Duodenal mucosa (tissue), 2 donors: ENCODE results near the gene USP15.
"Not testable (repeated sequence)": the region's sequence is repeated elsewhere in the genome, so short reads cannot be mapped to it uniquely, and the experiment has no call there.

Experiments
- H3K27ac ChIP-seq: one replicate; pipeline ENCODE4 v1.7.0; 2013; ENCODE audit warnings: low read depth, low read length
- H3K27me3 ChIP-seq, 2 donors: one replicate each; pipeline ENCODE4 v1.7.0; 2013; ENCODE audit warnings: low read length in 2 of 2, control low read depth in 1 of 2; ENCODE audit not compliant: insufficient read depth in 2 of 2, control insufficient read depth in 1 of 2
- H3K36me3 ChIP-seq, 2 donors: one replicate each; pipeline ENCODE4 v1.7.0; 2013; ENCODE audit warnings: low read length in 2 of 2, control low read depth in 1 of 2; ENCODE audit not compliant: insufficient read depth in 2 of 2, control insufficient read depth in 1 of 2
- H3K4me1 ChIP-seq, 2 donors: one replicate each; pipeline ENCODE4 v1.7.0; 2013; ENCODE audit warnings: low read length in 2 of 2, control low read depth in 1 of 2; ENCODE audit not compliant: insufficient read depth in 2 of 2, control insufficient read depth in 1 of 2
- H3K4me3 ChIP-seq, 2 donors: one replicate each; pipeline ENCODE4 v1.7.0; 2013; ENCODE audit warnings: low read length in 2 of 2, low read depth in 1 of 2
- H3K9ac ChIP-seq, 2 donors: one replicate each; pipeline ENCODE4 v1.7.0; 2013; ENCODE audit warnings: low read length in 2 of 2, low read depth in 1 of 2
- H3K9me3 ChIP-seq, 2 donors: one replicate each; pipeline ENCODE4 v1.7.0; 2013; ENCODE audit warnings: low read length in 2 of 2, control low read depth in 1 of 2; ENCODE audit not compliant: control insufficient read depth in 1 of 2

USP15 gene

DNA sequence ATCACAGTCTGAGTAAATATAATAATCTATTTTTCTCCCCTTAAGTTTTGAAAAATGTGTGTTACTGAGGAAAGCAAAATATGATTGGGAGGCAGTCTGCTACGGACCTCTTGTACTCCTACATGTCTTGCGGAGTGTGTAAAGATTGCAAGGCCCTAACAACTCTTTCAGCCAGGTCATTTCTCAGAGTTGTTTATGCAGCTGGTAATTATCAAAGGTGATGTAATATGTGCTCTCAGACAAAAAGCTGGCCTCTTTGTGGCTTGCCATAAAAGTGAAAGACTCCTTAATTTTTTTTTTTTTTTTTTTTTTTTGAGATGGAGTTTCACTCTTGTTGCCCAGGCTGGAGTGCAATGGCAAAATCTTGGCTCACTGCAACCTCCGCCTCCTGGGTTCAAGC is 165.9 kb downstream of the USP15 start:
- Histone ChIP-seq H3K4me3 (no peak overlapping the region), H3K9me3 (peaks cover 2 to 9% of the 10 kb centered on the region in 2 donors), H3K36me3 (no peaks in the 10 kb centered on the region), H3K9ac (no peak overlapping the region), H3K27ac (no peak overlapping the region), H3K27me3 (no peaks in the 10 kb centered on the region), H3K4me1 (no peaks in the 10 kb centered on the region)

- Histone ChIP-seq H3K36me3 (no peaks in the 10 kb centered on the region), H3K4me3 (no peak overlapping the region), H3K9me3 (peaks cover 2 to 3% of the 10 kb centered on the region in 2 donors)
Observed at GRCh38 chr12:62429457-62429856, 169.3 kb downstream of the USP15 start.

GRCh38 chr12:62434494-62435302 is 174.5 kb downstream of the USP15 start:
- H3K4me3 ChIP-seq: peak overlapping the region; percentile 65 to 76
- peak overlapping the region; percentile 27 to 53 for H3K9ac ChIP-seq
- peaks cover 0 to 12% of the 10 kb centered on the region in 2 donors for H3K27me3 ChIP-seq
- no peaks in the 10 kb centered on the region for H3K36me3 ChIP-seq
- no peaks in the 10 kb centered on the region for H3K9me3 ChIP-seq
- H3K27ac ChIP-seq: no peak overlapping the region
- peaks cover 14 to 17% of the 10 kb centered on the region in 2 donors for H3K4me1 ChIP-seq

More at GRCh38 chr12:62429457-62429856, 169.3 kb downstream of the USP15 start:
- H3K27me3 ChIP-seq: peaks cover 0 to 3% of the 10 kb centered on the region in 2 donors
- H3K27ac ChIP-seq: no peak overlapping the region
- H3K4me1 ChIP-seq: peaks cover 0 to under 1% of the 10 kb centered on the region in 2 donors
- no peak overlapping the region for H3K9ac ChIP-seq

- Histone ChIP-seq H3K4me3 (peak overlapping the region; percentile 65 to 76), H3K27me3 (peaks cover 0 to 12% of the 10 kb centered on the region in 2 donors), H3K9me3 (no peaks in the 10 kb centered on the region), H3K27ac (no peak overlapping the region), H3K9ac (peak overlapping the region; percentile 27 to 53), H3K4me1 (peaks cover 14 to 17% of the 10 kb centered on the region in 2 donors), H3K36me3 (no peaks in the 10 kb centered on the region)
Observed at GRCh38 chr12:62435303-62436163, 175.3 kb downstream of the USP15 start.

GRCh38 chr12:62436164-62436503 is 175.9 kb downstream of the USP15 start:
- Histone ChIP-seq H3K27me3 (peaks cover 0 to 12% of the 10 kb centered on the region in 2 donors), H3K4me1 (peaks cover 14 to 17% of the 10 kb centered on the region in 2 donors), H3K4me3 (peak overlapping the region; percentile 65 to 76), H3K27ac (no peak overlapping the region), H3K9me3 (peaks cover 0 to 4% of the 10 kb centered on the region in 2 donors), H3K9ac (no peak overlapping the region), H3K36me3 (no peaks in the 10 kb centered on the region)

DNA sequence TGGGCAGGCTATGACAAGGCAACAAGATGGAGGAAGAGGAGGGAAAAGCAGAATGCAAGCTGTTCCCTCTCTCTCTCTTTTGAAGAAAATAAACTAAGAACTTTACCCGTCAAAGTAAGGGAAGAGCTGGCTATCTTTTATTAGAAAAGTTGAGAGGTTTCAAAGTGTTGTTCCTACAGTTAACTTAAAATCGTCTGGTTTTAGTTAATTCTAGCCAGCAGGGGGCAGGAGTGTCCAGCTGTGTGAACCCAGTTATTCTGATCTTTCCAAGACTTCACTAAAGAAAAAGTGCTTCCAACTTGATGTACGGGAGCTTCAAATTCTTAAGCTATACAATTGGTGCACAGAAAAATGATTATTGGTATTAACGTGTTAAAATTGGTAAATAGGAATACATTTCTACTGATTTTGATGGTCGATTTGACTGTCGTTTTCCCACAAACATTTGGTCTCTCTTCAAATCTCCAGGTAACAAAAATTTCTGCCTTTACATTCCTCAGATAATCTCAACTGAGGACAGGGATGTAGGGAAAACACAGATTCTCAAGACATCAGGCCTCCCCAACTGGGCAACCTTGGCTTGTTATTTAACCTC is 178.0 kb downstream of the USP15 start:
- Histone ChIP-seq H3K27me3 (peaks cover 0 to 12% of the 10 kb centered on the region in 2 donors), H3K9me3 (peaks cover 0 to 11% of the 10 kb centered on the region in 2 donors), H3K4me1 (peaks cover 14 to 17% of the 10 kb centered on the region in 2 donors), H3K4me3 (no peak overlapping the region), H3K27ac (no peak overlapping the region), H3K9ac (no peak overlapping the region), H3K36me3 (no peaks in the 10 kb centered on the region)

DNA sequence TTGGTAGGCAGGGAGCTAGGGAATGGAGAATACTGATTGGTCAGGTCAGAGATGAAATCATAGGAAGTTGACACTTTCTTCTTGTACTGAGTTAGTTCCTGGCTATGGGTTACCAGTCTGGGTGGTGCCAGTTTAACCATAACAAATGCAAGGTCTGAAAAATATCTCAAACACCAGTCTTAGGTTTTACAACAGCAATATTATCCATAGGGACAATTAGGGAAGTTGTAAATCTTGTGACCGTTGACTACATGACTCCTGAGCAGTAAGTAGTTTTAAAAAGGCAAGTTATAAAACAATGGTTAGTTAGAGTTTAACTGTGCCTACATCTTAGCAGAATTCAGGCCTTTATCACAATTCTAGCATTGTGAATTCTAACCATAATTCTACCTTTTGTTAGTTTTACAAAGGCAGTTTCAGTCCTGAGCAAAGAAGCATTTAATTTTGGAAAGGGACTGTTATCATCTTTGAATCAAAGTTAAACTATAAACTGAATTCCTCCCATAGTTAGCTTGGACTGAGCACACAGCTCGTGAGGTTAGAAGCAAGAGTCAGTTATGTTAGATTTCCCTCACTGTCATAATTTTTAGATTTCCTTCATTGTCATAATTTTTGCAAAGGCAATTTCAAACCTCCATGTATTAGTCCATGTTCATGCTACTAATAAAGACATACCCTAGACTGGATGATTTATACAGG is 186.7 kb downstream of the USP15 start:
- Histone ChIP-seq H3K27ac (no peak overlapping the region), H3K27me3 (no peaks in the 10 kb centered on the region), H3K36me3 (no peaks in the 10 kb centered on the region), H3K4me3 (no peak overlapping the region), H3K9ac (no peak overlapping the region), H3K4me1 (no peaks in the 10 kb centered on the region), H3K9me3 (peaks cover 4% of the 10 kb centered on the region in 2 donors)

GRCh38 chr12:62448436-62448835 is 188.2 kb downstream of the USP15 start:
- peaks cover 4% of the 10 kb centered on the region in 2 donors for H3K9me3 ChIP-seq
- no peak overlapping the region for H3K27ac ChIP-seq
- no peaks in the 10 kb centered on the region for H3K36me3 ChIP-seq

GRCh38 chr12:62455429-62455828 is 195.2 kb downstream of the USP15 start:
- not testable (repeated sequence) for H3K4me1 ChIP-seq, H3K36me3 ChIP-seq, H3K9me3 ChIP-seq, H3K27ac ChIP-seq, H3K4me3 ChIP-seq, H3K27me3 ChIP-seq, H3K9ac ChIP-seq

More at GRCh38 chr12:62448436-62448835, 188.2 kb downstream of the USP15 start:
- Histone ChIP-seq H3K4me3 (no peak overlapping the region), H3K9ac (no peak overlapping the region), H3K4me1 (no peaks in the 10 kb centered on the region), H3K27me3 (no peaks in the 10 kb centered on the region)
